ENCODE results near the gene IFNLR1. TPM values are rescaled to one million over a fixed set of nuclear protein-coding genes. Genes with fewer than 3 reads are reported as not detected.
A peak's percentile ranks its signal among the peaks of the same experiment; 100 is the strongest.

Gene IFNLR1
- total RNA-seq, 4 donors from 2014 or later: 10.4 to 16.4 (median 14.4) TPM

DNA sequence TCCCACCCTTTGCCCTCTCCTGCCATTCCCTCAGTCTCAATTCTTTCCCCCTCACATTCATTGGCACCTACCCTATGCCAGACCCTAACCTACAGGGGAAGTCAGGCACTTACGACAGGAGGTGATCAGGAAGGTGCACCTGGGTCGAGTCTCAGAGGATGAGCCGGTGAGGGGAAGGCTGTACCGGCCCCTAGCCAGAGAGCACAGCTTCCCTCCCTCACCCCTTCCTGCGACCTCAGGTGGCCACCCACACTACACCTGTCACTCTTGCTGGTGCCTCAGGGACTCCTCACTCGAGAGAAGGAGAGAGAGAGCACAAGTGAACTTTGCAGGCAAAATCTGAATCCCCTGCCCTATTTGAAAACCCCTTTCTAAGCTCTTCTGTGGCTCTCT is 73.5 kb downstream of the IFNLR1 start:
- no peak overlapping the region for H3K4me3 ChIP-seq (ENCODE audit: low read depth, poor library complexity, severe bottlenecking)
- 76 to 83% methylated on average over 6 of the region's 6 CpGs for WGBS, 2 donors
- TF ChIP-seq, protein P1, sequence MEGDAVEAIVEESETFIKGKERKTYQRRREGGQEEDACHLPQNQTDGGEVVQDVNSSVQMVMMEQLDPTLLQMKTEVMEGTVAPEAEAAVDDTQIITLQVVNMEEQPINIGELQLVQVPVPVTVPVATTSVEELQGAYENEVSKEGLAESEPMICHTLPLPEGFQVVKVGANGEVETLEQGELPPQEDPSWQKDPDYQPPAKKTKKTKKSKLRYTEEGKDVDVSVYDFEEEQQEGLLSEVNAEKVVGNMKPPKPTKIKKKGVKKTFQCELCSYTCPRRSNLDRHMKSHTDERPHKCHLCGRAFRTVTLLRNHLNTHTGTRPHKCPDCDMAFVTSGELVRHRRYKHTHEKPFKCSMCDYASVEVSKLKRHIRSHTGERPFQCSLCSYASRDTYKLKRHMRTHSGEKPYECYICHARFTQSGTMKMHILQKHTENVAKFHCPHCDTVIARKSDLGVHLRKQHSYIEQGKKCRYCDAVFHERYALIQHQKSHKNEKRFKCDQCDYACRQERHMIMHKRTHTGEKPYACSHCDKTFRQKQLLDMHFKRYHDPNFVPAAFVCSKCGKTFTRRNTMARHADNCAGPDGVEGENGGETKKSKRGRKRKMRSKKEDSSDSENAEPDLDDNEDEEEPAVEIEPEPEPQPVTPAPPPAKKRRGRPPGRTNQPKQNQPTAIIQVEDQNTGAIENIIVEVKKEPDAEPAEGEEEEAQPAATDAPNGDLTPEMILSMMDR (IDR thresholded peaks at IDR 0.05): no peak
- no peak for TF ChIP-seq POLR2A (IDR thresholded peaks at IDR 0.05)
- DNase-seq (ENCODE audit: low spot score in 2 of 2): no peak
- intact Hi-C loops (cut with DNase I; ENCODE audit: low total_unique reads): loop anchor here (5.0 kb wide), 1 partner anchor 41 kb away; no protein-coding TSS in a partner anchor

GRCh38 chr1:24111996-24112779 is 74.9 kb downstream of the IFNLR1 start, which contains the start of gene MYOM3:
Gene MYOM3, minus strand, starts transcription at chr1:24112135. Its CDS starts 3,499 bp downstream, at chr1:24108636.
- DNase-seq (ENCODE audit: low spot score in 2 of 2): peak; percentile 65 to 93
- intact Hi-C loops (cut with DNase I; ENCODE audit: low total_unique reads): loop anchor here (5.0 kb wide), 1 partner anchor 40 kb away; no protein-coding TSS in a partner anchor
- TF ChIP-seq POLR2A (IDR thresholded peaks at IDR 0.05): no peak
- TF ChIP-seq, protein P1 (IDR thresholded peaks at IDR 0.05): no peak
- 23 to 32% methylated on average over 24 to 27 of the region's 27 CpGs for WGBS, 2 donors
- no peak within 1 kb of the TSS for H3K4me3 ChIP-seq (ENCODE audit: low read depth, poor library complexity, severe bottlenecking)

GRCh38 chr1:24111262-24111995 is 75.7 kb downstream of the IFNLR1 start:
- intact Hi-C loops (cut with DNase I; ENCODE audit: low total_unique reads): loop anchor here (5.0 kb wide), 1 partner anchor 39 kb away; no protein-coding TSS in a partner anchor
- H3K4me3 ChIP-seq (ENCODE audit: low read depth, poor library complexity, severe bottlenecking): no peak overlapping the region
- TF ChIP-seq, protein P1 (IDR thresholded peaks at IDR 0.05): no peak
- TF ChIP-seq POLR2A (IDR thresholded peaks at IDR 0.05): no peak
- 26 to 35% methylated on average over 18 to 20 of the region's 20 CpGs for WGBS, 2 donors
- peak in 1 of 2 donors; percentile 90 for DNase-seq (ENCODE audit: low spot score in 2 of 2)

DNA sequence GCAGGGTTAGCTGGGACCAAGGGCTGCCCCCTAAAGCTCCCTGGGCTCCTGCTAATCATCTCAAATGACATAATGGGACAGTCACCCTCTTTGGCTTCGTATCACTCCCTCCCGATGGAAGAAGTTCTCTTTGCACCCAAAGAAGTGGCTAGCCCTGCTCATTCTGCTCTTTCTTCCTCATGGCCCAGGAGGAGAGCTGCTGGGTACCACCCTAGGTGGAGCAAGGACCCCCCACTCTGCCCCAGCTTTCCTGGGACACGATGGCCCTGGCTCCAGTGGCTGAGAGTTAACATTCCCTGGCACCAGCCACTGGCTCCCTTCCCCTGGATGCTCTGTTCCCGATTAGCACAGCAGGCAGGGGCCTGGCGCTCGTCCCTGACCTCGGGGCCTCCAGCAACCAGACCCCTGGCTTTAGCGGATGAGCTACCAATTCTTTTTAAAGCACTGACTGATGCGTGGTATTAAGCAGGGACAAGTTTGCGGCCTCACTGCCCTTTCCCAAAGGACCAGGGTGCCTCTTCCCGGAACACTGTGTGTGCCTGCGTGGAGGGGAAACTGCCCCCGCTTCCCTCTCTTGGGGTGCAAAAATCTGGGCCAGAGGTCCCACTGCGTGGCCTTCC is 76.3 kb downstream of the IFNLR1 start:
- intact Hi-C loops (cut with DNase I; ENCODE audit: low total_unique reads): loop anchor here (5.0 kb wide), 1 partner anchor 38 kb away; no protein-coding TSS in a partner anchor
- no peak for DNase-seq (ENCODE audit: low spot score in 2 of 2)
- no peak overlapping the region for H3K4me3 ChIP-seq (ENCODE audit: low read depth, poor library complexity, severe bottlenecking)
- TF ChIP-seq POLR2A (IDR thresholded peaks at IDR 0.05): no peak
- TF ChIP-seq, protein P1 (IDR thresholded peaks at IDR 0.05): no peak
- 24 to 39% methylated on average over 14 of the region's 14 CpGs for WGBS, 2 donors

DNA sequence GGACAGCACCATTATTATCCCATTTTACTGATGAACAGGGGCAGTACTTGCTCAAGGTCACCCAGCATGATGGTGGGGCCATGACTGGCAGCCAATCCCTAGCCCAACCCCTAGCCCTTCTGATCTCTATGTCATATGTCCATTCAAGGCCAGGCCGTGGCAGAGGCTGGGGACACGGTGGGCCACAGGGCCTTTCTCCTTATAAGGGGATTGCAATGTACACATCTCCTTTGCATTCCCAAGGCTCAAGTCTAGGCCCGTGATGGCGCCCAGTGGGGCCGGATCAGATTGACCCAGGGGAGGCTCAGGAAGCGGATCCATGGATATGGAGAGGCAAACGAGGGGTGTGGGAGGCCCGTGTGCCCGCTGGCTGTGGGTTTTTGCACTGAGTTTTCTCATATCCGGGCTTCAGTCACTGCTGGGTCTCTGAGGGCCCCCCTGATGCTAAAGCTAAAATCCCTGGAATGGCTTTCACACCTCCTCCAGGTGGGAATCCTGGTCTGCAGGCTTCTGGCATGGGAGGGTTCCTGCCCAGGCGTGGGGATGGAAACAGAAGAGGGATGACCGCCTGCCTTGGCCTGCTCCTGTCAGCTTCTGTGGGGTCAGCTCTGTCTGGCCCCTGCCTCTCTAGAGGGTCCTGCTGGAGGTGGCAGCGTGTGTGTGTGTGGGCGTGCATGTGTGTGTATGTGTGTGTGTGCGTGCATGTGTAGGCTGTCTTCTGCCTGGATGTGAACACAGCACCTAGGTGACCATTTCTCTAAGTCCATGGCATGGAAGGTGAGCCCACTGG is 77.2 kb downstream of the IFNLR1 start:
- TF ChIP-seq, protein P1 (IDR thresholded peaks at IDR 0.05): no peak
- no peak for TF ChIP-seq POLR2A (IDR thresholded peaks at IDR 0.05)
- 88 to 89% methylated on average over 15 of the region's 15 CpGs for WGBS, 2 donors
- intact Hi-C loops (cut with DNase I; ENCODE audit: low total_unique reads): loop anchor here (5.0 kb wide), 1 partner anchor 38 kb away; no protein-coding TSS in a partner anchor
- no peak overlapping the region for H3K4me3 ChIP-seq (ENCODE audit: low read depth, poor library complexity, severe bottlenecking)
- no peak for DNase-seq (ENCODE audit: low spot score in 2 of 2)
